NCI-H1417 (cell line): ENCODE results near the gene RGS6.

Source experiments
- DNase-seq, 3 experiments: peaks; one replicate each; lab custom pipeline; 2025; lab: John Stamatoyannopoulos, UW

RGS6 gene

GRCh38 chr14:72554994-72555608, 622.9 kb downstream of the RGS6 start:
- no peak for DNase-seq

DNA sequence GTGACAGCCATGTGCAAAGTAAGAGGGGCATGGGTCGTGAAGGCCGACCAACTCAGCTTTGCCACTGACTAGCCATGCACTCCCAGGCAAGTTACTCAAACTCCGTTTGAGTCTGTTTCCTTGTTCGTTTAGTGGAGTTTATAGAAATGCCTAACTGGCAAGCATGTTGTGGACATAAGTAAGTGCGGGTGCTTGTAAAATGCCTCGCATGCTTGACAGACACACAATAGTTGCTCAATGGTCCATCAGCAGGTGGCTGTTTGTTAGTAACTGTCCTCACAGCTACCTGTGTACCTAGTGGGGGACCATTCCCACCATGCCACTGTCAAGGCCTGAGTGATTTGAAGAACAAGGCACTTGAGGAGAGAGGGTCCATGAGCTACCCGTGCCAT, 623.4 kb downstream of the RGS6 start:
- DNase-seq: no peak

DNA sequence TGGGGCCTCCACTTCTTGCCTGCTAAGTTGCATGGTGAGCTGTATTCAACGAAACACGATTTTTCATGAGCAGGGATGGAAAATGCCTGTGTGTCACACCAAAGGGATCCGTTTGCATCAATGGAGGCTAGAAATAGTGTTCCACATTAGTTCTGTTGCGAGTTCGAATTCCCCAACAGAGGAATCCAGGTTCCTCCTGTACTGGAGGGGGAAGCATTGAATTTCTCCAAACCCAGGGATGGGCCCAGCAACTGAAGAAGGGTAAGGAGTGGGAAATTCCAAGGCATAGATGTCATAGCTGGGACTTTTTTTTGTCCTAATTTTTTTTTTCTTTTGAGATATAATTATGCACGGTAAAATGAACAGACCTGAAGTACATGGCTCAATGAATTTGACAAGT, 625.4 kb downstream of the RGS6 start:
- DNase-seq: no peak

GRCh38 chr14:72558721-72559120, 626.5 kb downstream of the RGS6 start:
- no peak for DNase-seq

DNA sequence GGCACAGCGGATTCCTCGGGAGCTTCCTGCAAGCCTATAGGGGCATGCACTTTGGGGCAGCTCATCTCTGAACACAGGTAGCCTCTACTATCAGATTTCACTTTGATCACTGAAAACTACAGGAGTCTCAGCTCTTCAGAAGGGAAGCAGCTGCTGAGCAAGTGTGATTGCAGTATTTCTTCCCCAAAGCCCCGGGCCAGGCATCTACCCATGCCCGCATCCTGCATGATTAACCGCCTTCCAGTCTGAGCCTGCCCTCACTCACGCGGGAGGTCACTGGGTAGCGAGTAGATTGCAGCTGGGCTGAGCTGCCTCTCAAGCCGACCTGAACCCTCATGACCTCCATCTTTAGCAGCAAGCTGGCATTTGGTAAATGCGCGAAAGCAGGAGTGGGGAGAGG, 627.0 kb downstream of the RGS6 start:
- DNase-seq: no peak

GRCh38 chr14:72559669-72560255, 627.5 kb downstream of the RGS6 start:
- no peak for DNase-seq

- no peak for DNase-seq
These were observed 628.1 kb downstream of the RGS6 start for GRCh38 chr14:72560331-72560730.

DNA sequence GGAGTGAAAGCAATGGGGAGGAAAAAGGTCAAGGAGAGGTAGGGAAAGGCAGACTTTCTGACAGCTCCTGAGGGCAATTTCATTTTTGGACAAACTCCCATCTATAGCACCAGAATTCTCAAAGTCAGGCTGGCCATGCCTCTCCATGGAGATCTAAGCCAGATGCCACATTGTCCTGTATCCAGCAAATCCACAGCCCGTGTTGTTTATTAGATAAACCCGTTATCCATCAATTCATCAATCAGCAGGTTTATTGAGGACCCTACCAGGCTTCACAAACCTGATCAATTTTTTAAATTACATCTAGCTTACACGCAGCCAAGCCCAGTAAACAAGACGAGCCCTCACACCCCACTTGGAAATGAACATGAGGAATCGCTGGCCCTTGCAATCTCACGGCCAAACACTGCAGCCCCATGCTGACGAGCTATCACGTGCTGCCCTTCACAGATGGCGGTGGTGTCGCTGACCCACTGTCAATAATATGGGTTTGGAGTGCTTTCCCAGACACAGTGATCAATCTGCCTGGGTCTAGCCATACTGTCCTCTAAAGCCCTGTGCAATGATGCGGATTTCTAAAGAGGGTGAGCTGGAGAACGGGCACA, 628.8 kb downstream of the RGS6 start:
- DNase-seq: no peak

DNA sequence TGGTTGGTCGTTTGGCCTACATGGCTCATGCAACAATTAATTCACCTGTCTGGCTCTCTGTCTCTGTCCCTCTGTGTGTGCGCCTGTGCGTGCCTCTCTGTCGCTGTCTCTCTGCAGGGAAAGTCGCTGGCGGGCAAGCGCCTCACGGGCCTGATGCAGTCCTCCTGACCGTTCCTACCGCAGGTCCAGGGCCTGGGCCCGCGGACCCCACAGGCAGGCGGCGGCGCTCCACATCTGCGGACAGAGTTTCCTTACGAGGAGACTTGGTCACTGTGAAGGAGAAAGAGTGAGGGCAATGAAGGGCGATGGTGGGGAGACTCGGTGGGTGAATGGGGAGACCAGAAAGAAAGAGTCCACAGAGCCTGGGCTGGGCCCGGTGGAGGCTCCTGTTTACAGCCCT, 630.1 kb downstream of the RGS6 start:
- DNase-seq: no peak

- no peak for DNase-seq
These were observed 631.4 kb downstream of the RGS6 start for GRCh38 chr14:72563676-72564075.

DNA sequence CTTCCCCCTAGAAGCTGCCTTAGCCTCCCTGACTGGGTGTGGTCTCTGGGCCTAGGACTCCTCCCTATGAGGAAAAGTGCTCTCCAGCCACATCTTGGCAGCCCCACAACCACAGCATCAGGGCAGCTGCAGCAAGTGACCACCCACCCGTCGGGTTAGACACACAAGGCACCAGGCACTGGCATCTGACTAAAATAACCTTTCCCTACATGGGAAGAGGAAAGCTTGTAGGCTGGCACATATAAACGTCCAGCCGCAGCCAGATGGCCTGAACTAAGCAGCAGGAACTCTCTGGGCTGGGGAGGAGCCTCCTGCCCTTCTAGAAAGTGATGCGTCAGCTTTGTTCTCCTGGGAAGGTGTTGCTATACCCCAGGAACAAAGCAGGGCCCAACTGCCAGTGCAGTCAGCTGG, 632.9 kb downstream of the RGS6 start:
- DNase-seq: no peak

DNA sequence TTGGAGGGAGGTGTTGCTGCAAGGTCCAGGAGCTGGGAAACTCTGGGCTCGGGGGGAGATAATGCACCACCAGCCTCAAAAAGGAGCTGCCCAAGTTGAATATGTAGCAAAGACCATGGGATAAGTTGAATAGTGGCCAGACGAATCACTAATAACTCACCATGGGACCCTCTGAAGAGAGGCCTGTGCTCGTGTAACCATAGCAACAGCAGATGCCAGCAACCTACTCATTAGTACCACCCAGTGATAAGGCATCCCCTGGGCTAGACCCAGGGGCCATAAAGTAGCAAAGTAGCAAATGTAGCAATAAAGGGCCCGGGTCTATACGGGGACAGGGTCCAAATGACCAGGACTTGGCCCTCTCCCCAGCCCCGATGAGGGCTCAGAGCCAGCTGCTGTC, 633.7 kb downstream of the RGS6 start:
- DNase-seq: peak in 1 of 3 experiments; percentile 16

GRCh38 chr14:72567226-72567625, 635.0 kb downstream of the RGS6 start:
- DNase-seq: no peak

DNA sequence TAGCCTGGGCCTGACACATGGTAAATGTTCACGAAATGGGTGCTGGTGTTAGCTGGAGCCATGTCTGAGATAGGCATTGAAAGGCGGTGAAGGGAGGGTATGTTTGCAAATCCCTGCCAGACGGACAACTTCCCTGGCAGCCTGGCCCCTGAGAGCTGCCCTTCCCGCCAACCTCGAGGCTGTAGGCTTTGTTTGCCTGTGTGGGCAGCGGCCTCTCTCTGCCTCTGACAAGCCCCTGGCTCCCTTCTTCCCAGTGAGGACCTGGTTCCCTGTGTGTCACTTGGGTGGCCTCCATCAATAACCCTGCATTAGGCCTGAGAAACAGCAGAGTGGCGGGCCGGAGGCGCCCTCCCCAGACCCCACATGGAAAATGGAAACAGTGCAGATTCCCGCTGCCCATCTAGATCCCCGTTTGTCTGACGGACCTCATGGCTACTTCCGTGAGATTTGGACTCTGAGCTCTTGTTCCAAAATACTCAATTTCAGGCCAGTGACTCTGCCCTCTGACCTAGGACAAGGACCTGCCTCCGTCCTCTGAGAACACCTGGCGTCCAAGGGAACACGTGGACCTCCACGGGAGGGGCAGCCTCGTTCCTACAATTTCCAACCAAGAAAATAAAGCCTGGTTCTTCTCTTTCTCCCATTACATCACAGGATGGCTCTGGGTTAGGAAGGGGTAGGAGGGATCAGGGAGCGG, 636.2 kb downstream of the RGS6 start:
- DNase-seq: no peak

DNA sequence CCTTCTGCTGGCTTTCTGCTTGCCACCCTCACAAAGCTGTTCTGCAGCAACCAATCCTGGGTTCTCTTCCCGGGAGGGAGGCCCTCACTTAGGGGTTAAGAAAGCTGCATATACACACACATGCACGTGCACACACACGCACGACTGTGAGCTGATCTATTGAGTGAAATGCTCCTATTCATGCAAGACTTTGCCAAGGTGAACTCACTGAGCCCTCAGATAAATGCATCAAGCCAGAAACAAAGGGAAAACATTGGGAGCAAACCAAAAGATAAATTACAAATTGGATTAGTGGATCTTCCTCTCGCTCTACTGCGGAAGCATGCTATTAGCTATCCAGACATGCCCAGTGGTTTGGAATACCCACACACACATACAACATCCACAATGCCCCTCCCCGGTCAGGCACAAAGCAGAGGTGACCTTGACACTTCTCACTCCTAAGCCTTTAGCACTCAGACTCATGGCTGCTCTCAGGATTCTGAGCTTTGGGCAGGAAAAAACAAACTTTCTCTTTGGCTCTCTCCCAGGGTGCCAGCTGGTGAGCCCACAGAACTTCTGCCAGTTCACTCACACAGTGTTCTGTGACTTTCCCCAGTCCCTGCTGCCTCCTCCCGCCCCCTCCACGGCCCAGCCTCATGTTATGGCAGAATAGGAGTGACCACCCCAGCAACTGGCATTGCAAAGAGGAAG, 641.6 kb downstream of the RGS6 start:
- DNase-seq: no peak

DNA sequence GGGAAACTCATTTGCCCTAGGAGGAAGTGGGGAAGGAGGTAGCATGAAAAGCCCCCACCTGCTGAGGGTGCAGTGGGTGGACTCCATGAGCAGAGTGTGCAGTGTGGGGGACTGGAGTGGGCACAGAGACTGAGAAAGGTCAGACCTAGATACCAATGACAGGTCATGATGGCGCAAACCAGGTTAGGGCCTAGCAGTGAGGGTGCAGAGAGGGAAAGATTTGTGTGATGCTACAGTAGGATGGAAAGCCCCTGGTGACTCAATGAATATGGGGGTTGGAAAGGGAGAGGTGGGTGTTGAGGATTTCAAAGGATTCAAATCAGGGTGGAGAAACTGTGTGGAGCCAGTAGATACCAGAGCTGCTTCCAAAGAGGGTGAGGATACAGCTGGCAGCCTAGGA, 642.5 kb downstream of the RGS6 start:
- no peak for DNase-seq

GRCh38 chr14:72576258-72576657, 644.0 kb downstream of the RGS6 start:
- DNase-seq: no peak

GRCh38 chr14:72577521-72577920, 645.3 kb downstream of the RGS6 start:
- no peak for DNase-seq

DNA sequence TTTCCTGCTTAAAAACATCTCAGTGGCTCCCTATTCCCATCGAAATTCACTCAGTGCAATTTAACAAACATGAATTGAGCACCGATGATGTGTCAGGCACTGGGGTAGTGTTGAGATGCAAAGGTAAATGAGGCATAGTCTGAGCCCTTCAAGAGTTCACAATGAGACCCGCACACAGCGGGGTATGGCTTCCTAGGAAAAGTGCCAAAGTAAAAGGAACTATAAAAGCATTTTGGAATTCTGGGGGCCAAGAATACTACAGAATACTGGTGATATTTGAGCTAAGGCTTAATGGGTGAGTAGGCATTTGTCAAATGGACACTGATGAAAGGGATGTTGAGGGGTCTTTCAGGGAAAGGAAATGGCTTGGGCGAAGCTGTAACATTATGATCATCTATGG, 646.3 kb downstream of the RGS6 start:
- DNase-seq: no peak

- DNase-seq: no peak
These were observed 650.4 kb downstream of the RGS6 start for GRCh38 chr14:72582582-72582981.

DNA sequence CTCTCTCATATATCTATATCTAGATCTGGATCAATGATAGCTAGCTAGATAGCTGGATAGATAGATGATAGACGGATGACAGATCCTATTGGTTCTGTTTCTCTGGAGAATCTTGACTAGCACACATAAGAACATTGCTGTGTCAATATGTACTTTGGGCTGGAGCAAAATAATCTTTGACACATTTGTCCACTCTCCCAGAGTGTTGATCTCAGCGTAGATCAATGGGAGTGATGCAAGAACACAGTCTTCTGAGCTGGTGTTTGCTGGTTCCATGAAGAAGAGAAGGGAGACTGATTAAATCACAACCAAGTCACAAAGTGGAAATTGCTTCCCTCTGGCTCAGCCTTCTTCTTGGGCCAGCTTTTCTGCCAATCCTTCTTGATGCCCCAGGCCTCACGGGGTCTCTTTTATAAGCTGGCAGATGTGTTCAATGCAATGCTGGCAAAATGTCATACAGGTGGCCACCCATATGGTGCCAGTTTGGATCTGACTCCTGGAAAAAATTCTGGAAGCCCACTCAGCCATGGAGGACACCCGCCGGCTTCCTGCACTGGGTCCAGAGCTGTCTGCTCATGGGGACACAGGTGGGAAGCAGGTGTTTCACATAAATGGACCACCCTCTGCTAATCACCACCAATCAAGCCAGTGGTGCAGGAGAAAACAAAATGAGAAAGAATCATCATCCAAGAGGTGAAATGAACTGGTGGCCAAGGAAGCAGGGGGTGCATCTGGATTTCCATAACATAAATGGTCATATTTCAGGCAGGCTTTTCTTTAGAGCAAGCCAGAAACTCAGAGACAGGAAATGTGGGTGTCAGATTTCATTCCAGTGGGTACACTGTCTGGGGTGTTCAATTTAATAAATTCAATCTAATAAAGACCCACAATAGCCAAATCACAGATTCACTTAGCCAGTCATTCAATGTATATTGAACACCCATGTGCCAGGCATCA, 651.4 kb downstream of the RGS6 start:
- no peak for DNase-seq
